WERI-Rb-1 (cell line): ENCODE data around the gene GPANK1.

Experiments used
- DNase-seq: peaks from one replicate; pipeline ENCODE4 v3.0.0-alpha.2; 2020
- H3K27ac ChIP-seq: fragments of 250-450 bp; sonication (Bioruptor Pico); 2 replicates; pipeline ENCODE4 v1.5.1; 2020; ENCODE audit warnings: mild to moderate bottlenecking, moderate library complexity
- H3K27me3 ChIP-seq: fragments of 250-450 bp; sonication (Bioruptor Pico); 2 replicates; pipeline ENCODE4 v1.5.1; 2021; ENCODE audit warnings: mild to moderate bottlenecking, low read depth, moderate library complexity; ENCODE audit not compliant: insufficient read depth, severe bottlenecking
- H3K36me3 ChIP-seq: fragments of 250-450 bp; sonication (Bioruptor Pico); 2 replicates; pipeline ENCODE4 v1.5.1; 2020; ENCODE audit warnings: mild to moderate bottlenecking, moderate library complexity
- H3K4me3 ChIP-seq: 2 replicates; pipeline ENCODE4 v1.5.1; 2011; ENCODE audit warnings: low read depth, mild to moderate bottlenecking, control low read depth, low read length
- H3K9me3 ChIP-seq: fragments of 250-450 bp; sonication (Bioruptor Pico); 2 replicates; pipeline ENCODE4 v1.5.1; 2021; ENCODE audit warnings: mild to moderate bottlenecking, moderate library complexity; ENCODE audit not compliant: severe bottlenecking
- TF ChIP-seq, protein P1 (sequence below): IDR thresholded peaks from 2 replicates; pipeline ENCODE4 v1.5.1; 2011; ENCODE audit warnings: low read depth, mild to moderate bottlenecking, control low read depth, inconsistent platforms, low read length

The GPANK1 gene

DNA sequence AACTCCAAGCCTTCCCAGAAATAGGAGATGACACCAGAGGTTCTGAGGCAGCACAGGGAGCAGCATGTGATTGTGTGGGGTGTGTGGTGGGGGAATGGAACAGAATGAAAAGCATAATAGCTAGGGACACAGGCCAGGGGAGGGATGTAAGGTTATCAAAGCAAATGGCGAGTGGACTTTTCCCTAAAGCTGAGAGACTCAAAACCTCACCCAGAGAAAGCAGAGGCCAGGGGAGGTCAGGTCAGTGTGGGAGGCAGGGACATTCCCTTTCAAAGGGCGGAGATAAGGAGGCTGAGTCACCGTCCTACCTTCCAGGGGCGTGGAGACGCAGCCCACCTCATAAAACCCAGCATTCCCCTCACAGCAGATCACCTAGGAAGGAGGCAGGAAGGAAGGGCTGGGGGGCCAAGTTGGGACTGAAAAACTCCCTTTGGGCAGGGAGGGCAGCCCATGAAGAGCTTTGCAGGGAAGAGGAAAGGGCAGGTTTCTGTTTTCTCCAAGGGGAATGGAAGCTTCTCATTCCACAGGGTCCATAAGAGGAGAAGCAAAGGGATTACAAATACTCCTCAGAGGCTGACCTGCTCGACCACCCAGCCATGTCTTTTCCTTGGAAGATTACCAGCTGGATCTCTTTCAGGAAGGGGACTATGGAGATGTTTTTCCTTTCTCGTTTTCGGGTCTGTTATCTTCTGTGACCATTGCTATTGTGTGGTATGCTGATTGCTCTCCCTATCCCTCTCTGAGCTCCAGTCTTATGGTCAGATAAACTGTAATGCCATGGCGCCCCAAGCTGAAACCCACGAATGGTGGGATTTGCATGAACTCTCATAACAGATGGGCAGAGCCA, 25.7 kb upstream of the GPANK1 start:
- H3K27me3 ChIP-seq: no peaks in the 10 kb centered on the region
- DNase-seq: no peak
- TF ChIP-seq, protein P1, sequence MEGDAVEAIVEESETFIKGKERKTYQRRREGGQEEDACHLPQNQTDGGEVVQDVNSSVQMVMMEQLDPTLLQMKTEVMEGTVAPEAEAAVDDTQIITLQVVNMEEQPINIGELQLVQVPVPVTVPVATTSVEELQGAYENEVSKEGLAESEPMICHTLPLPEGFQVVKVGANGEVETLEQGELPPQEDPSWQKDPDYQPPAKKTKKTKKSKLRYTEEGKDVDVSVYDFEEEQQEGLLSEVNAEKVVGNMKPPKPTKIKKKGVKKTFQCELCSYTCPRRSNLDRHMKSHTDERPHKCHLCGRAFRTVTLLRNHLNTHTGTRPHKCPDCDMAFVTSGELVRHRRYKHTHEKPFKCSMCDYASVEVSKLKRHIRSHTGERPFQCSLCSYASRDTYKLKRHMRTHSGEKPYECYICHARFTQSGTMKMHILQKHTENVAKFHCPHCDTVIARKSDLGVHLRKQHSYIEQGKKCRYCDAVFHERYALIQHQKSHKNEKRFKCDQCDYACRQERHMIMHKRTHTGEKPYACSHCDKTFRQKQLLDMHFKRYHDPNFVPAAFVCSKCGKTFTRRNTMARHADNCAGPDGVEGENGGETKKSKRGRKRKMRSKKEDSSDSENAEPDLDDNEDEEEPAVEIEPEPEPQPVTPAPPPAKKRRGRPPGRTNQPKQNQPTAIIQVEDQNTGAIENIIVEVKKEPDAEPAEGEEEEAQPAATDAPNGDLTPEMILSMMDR: no peak
- no peaks in the 10 kb centered on the region for H3K9me3 ChIP-seq
- H3K27ac ChIP-seq: no peak overlapping the region
- H3K4me3 ChIP-seq: no peak overlapping the region
- peaks cover 82% of the 10 kb centered on the region for H3K36me3 ChIP-seq

DNA sequence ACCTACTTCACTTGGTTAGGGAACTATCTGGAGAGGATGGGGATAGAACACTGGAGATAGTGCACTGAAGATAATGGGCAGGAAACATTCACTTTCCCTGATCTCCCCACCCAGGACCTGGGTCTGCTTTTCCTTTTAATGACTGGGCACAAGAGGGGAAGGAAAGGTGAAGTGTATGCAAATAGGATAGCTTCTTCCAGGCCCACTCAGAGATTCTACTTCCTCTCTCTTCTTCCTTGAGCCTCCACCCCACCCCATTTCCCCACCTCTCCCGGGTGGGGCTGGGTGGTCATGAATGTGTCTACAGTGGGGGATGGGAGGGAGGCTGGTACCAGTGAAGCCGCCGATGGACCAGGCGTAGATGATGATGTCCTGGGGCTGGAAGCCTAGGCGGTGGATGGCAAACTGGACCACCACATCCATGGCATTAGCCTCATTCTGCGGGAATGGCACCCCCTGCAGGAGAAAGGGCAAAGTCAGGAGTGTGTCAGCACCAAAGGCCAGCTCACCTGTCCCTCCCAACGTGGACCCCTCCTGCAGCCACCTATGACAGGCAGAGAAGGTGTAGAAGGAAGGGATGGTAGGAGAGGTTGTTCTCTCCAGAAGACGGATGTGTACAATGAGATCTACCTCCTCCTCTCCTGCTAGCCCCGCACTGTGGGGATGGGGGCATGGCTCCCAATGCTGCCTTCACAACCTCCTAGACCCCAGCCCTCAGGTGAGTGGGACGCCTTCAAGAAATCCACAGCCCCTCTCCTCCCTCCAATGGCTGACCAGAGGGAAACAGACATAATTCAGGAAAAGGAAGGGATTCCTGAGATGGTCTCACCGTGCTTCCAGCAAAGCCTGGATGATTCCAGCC, 24.7 kb upstream of the GPANK1 start:
- no peak overlapping the region for H3K27ac ChIP-seq
- no peaks in the 10 kb centered on the region for H3K9me3 ChIP-seq
- H3K36me3 ChIP-seq: peaks cover 79% of the 10 kb centered on the region
- TF ChIP-seq, protein P1: peak; percentile 83
- DNase-seq: peak; percentile 42
- H3K4me3 ChIP-seq: no peak overlapping the region
- no peaks in the 10 kb centered on the region for H3K27me3 ChIP-seq

DNA sequence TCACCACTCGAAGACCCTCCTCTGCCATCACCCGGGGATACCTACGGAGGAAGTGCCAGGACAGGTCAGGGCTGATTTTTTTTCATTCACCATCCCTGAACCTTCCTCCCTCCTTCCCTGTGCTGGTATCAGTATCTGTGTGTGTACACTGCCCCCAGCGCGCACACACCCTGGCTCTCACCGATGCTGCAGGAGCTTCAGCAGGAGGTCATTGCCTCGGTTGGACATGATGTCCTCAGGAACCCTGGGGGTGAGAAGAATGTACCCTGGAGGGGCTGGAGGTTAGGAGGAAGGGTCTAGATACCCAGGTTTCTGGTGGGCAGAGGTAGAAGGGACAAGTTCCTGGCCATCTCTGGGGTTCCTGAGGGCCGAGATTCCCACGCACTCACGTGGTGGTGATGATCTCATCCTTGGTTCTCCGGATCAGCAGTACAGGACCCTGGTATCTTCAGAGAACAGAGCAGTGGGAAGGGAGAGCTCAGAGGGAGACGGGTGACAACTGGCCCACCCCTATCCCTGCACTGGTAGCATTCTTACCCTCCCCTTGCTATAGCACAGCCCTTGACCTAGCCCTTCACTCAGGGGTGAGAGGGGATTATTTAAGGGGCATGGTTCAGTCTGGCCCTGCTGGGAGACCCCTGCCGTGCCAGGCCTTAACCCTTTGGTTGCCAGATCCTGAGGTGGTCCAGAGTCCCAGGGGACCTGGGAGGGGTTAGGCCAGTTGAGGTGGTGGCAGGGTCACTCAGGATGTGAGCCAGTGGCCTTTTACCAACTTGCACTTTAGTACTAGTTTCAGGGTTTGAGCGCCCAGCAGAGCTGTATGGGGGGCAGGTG, 23.3 kb upstream of the GPANK1 start:
- no peaks in the 10 kb centered on the region for H3K9me3 ChIP-seq
- no peak overlapping the region for H3K4me3 ChIP-seq
- H3K27ac ChIP-seq: no peak overlapping the region
- peaks cover 72% of the 10 kb centered on the region for H3K36me3 ChIP-seq
- no peaks in the 10 kb centered on the region for H3K27me3 ChIP-seq
- no peak for DNase-seq
- TF ChIP-seq, protein P1: no peak

- no peak overlapping the region for H3K27ac ChIP-seq
- peaks cover 69% of the 10 kb centered on the region for H3K36me3 ChIP-seq
- no peak for DNase-seq
- no peaks in the 10 kb centered on the region for H3K9me3 ChIP-seq
- TF ChIP-seq, protein P1: no peak
- no peak overlapping the region for H3K4me3 ChIP-seq
- no peaks in the 10 kb centered on the region for H3K27me3 ChIP-seq
Measured at GRCh38 chr6:31687321-31687720, 22.5 kb upstream of the GPANK1 start.

DNA sequence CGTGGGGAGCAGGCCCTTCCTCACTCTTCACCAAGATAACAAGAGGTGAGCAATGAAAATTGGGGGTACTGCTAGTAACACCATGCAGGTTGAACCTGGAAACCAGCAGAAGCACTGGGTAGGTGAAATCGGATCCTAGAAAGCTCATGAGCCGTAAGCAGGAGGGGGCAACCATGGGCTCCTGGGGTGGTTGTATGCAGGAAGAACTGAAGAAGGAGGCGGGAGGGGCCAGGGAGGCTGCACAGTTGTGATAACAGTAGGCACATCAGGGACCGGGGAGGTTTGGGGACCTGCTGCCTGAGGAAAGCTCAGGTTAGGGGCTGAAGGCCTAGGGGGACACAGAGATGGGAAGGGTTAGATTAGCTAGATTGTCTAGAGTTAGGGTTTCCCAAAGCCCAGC, 21.7 kb upstream of the GPANK1 start:
- Histone ChIP-seq H3K36me3 (peaks cover 66% of the 10 kb centered on the region), H3K9me3 (no peaks in the 10 kb centered on the region), H3K27ac (no peak overlapping the region), H3K4me3 (no peak overlapping the region), H3K27me3 (no peaks in the 10 kb centered on the region)
- TF ChIP-seq, protein P1: no peak
- no peak for DNase-seq
